ENCODE results near the gene BLM. TPM values are rescaled to one million over a fixed set of nuclear protein-coding genes. Genes with fewer than 3 reads are reported as not detected.

The BLM gene
- total and polyA plus RNA-seq, 8 donors: 3.7 to 13.1 (median 8.7) TPM

GRCh38 chr15:90787881-90788280, 70.7 kb downstream of the BLM start:
- intact Hi-C loops (cut with DNase I): no loop called here
- Histone ChIP-seq H3K27me3 (no peaks in the 10 kb centered on the region), H3K4me1 (no peaks in the 10 kb centered on the region), H3K36me3 (no peaks in the 10 kb centered on the region), H3K27ac (no peak overlapping the region), H3K4me3 (no peak overlapping the region), H3K9me3 (no peaks in the 10 kb centered on the region)
- ATAC-seq: no peak
- DNase-seq: no peak
- no peak for TF ChIP-seq CTCF (IDR thresholded peaks at IDR 0.05)

DNA sequence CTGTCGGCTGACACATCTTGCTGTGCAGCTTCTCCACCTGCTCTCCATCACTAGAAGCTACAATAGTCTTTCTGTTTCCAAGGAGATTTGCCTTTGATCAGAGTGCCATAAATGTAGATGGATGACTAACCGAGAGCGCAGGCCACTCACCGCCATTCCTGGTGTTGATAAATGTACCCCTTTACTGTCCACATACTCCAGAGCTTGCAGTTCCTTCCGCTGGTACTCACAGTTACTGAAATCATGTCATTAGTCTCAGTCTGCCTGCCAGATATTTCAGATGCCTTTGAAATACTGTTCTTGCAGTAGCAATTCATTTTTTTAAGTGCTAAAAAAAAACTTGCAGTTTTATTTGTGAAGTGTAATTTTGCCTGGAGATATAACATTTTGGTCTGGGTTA, 72.3 kb downstream of the BLM start:
- Histone ChIP-seq H3K27me3 (no peaks in the 10 kb centered on the region), H3K9me3 (no peaks in the 10 kb centered on the region), H3K4me3 (no peak overlapping the region), H3K4me1 (no peaks in the 10 kb centered on the region), H3K36me3 (no peaks in the 10 kb centered on the region), H3K27ac (no peak overlapping the region)
- ATAC-seq (no peak), DNase-seq (no peak)
- intact Hi-C loops (cut with DNase I): no loop called here
- TF ChIP-seq CTCF (IDR thresholded peaks at IDR 0.05): no peak

GRCh38 chr15:90790057-90790456, 72.9 kb downstream of the BLM start:
- Histone ChIP-seq H3K4me3 (no peak overlapping the region), H3K36me3 (no peaks in the 10 kb centered on the region), H3K4me1 (no peaks in the 10 kb centered on the region), H3K9me3 (no peaks in the 10 kb centered on the region), H3K27ac (no peak overlapping the region), H3K27me3 (no peaks in the 10 kb centered on the region)
- no peak for ATAC-seq
- no peak for TF ChIP-seq CTCF (IDR thresholded peaks at IDR 0.05)
- intact Hi-C loops (cut with DNase I): no loop called here
- DNase-seq: no peak

- H3K9me3 ChIP-seq: no peaks in the 10 kb centered on the region
- H3K27me3 ChIP-seq: no peaks in the 10 kb centered on the region
- ATAC-seq: no peak
- H3K36me3 ChIP-seq: no peaks in the 10 kb centered on the region
- intact Hi-C loops (cut with DNase I): no loop called here
- no peak overlapping the region for H3K27ac ChIP-seq
- TF ChIP-seq CTCF (IDR thresholded peaks at IDR 0.05): no peak
- H3K4me3 ChIP-seq: no peak overlapping the region
- no peak for DNase-seq
- H3K4me1 ChIP-seq: no peaks in the 10 kb centered on the region
These were observed 73.4 kb downstream of the BLM start for GRCh38 chr15:90790561-90790960.

- Histone ChIP-seq H3K27ac (no peak overlapping the region), H3K4me1 (no peaks in the 10 kb centered on the region), H3K27me3 (no peaks in the 10 kb centered on the region), H3K4me3 (no peak overlapping the region), H3K9me3 (no peaks in the 10 kb centered on the region), H3K36me3 (no peaks in the 10 kb centered on the region)
- intact Hi-C loops (cut with DNase I): no loop called here
- DNase-seq (no peak), ATAC-seq (no peak)
- no peak for TF ChIP-seq CTCF (IDR thresholded peaks at IDR 0.05)
These were observed 77.4 kb downstream of the BLM start for GRCh38 chr15:90794538-90794937.
